Activated CD8-positive, alpha-beta memory T cell treated with anti-CD3 and anti-CD28 coated beads for 1 hour (primary cell): ENCODE results near the gene GFY.

Experiments used
- DNase-seq, 2 donors: peaks; one replicate each; pipeline ENCODE4 v3.0.0-alpha.2; 2020; ENCODE audit warnings: low read depth in 1 of 2; ENCODE audit errors: extremely low read depth in 1 of 2

Gene GFY, protein sequence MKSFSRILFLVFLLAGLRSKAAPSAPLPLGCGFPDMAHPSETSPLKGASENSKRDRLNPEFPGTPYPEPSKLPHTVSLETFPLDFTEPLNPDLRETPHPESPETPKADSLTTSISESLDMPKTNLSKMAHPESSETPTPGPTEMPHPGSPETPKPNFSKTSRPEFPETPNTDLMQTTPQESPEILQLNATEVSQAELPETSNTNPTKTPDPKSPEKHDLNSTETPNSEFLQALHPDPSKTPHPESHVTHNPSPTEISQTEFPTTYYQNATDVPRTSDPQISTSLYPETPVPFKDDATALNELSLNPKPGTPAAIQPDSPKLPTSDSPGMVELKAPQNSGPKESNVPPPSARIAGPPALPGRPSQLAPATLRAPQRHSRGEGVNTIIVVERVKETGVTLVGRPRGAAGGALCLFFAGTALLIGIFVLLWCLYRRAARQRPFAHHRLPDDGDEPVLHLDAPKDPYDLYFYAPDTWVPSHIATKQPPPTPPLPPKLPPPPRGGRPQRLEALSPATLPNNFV

DNA sequence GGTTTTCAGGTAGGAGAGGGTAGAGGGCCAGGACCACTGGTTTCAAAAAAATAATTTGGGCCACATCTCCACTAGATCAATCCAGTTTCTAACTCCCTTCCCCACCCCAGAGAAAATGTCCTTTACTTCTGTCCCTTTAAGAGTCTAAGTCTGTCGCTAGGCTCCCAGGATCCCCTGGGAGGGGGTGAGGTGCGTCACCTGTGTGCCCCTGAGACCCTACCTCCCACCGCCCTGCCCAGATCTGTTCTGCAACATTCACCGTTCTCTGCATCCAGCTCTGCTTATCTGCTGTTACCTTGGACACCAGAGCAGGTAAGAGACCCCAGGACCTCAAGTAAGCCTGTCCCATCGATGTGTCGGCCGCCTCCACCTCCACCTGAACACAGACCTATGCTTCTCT lies at the start of gene GFY:
TSS of gene GFY (plus strand) at position 211 of the 400 bp plus-strand sequence. CDS start 1,043 bp downstream, outside the sequence.
- DNase-seq = no peak

DNA sequence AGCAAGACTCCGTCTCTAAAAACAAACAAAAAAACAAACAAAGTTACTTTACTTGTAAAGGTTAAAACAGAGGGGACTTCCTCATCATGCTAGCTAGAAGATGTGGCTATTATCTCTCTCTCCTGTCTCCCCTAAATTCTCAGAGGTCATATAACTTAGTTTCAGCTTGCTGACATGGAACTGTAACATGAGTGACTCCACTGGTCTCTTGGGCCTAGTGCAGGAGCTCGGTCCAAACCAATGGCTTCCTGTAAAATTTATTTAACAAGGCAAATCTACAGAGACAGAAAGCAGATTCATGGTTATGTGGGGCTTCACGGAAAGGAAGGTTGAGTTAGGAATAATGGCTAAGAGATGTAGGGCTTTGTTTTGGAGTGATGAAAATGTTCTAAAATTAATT lies 46.7 kb upstream of the GFY start:
- DNase-seq = no peak

DNA sequence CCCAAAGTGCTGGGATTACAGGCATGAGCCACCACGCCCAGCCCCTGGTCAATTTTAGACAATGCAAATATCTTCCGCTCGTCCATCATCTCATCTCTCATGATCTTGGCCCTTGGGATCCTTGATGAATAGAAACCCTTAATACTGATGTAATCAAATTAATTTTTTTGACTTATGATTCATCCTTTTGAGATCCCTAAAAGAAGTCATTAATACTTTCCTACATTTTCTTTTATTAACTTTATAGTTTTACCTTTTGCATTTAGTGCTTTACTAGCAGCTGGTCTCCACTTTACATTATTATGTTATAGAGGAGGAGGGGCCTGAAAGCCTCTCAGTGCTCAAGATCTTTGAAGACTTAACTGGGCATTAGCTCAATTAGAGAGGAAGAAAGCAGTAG lies 44.8 kb upstream of the GFY start:
- DNase-seq = no peak

DNA sequence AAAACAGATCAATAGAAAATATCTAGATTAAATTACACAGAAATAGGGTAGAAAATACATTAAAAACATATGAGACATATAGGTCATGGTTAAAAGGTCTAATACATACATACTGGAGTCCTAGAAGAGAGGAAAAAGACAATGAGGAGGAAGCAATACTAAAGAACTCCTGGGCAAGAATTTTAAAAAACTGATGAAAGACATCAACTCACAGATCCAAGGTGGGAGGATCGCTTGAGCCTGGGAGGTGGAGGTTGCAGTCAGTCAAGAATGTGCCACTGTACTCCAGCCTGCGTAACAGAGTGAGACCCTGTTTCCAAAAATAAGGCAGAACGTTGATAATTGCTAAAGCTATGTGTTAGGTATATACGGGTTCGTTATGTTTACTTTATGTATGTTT lies 42.5 kb upstream of the GFY start:
- no peak for DNase-seq

DNA sequence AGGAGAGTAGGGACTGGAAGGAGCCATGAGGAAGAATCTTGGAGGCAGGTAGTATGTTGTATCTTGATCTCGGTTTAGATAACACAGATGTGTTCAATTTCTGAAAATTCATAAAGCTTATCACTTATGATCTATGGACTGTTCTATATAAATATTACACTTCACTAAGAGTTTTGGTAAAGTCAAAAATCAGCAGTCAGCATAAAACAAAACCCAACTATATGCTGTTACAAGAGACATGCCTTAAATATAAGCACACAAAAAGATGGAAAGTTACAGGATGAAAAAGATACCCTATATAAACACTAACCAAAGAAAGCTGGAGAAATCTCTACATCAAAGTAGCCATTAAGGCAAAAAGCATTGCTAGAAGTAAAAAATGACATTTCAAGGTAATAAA lies 41.6 kb upstream of the GFY start:
- DNase-seq = no peak

DNA sequence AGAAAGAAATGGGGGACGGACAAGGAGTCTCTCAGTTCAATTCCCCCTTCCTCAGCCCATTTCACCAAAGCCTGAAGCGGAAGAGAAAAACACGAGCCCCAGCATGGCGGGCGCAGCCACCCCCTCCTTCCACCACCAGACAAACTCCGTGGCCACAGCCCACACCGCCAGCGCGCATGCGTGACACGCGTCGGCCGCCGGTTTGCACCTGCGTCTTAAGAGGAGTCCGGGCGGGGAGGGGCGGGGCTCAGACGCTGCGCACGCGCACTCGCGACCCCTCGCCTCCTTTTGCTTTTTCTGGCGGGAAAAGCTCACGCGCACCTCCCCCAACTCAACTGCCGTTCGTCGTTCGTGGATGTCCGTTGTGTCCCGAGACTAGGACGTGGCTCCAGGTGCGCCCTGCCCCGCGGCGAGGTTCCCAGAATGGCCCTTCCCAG lies 37.2 kb upstream of the GFY start, which contains the start of gene KASH5:
TSS of gene KASH5 (plus strand) at position 314 of the 437 bp plus-strand sequence. CDS start 2,635 bp downstream, outside the sequence.
- DNase-seq = peak; percentile 58 to 85

DNA sequence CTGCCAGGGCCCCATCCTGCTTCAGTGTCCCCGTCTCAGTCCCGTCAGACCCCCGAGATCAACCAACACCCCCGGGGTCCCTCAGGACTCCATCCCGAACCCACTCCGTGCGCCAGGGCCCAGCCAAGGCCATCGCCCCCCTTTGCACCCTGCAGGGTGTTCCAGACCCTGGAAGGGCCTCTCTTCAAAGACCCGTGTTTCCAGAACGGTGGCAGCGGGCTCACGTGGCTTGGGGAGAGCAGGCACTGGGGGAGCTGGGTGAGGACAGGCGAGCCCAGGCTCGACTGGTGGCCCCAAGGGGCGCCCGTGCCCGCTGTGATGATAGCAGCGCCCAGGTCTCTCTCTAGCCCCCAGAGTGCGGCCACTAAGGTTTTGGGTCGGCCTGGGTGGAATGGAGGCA lies 35.8 kb upstream of the GFY start:
- no peak for DNase-seq

DNA sequence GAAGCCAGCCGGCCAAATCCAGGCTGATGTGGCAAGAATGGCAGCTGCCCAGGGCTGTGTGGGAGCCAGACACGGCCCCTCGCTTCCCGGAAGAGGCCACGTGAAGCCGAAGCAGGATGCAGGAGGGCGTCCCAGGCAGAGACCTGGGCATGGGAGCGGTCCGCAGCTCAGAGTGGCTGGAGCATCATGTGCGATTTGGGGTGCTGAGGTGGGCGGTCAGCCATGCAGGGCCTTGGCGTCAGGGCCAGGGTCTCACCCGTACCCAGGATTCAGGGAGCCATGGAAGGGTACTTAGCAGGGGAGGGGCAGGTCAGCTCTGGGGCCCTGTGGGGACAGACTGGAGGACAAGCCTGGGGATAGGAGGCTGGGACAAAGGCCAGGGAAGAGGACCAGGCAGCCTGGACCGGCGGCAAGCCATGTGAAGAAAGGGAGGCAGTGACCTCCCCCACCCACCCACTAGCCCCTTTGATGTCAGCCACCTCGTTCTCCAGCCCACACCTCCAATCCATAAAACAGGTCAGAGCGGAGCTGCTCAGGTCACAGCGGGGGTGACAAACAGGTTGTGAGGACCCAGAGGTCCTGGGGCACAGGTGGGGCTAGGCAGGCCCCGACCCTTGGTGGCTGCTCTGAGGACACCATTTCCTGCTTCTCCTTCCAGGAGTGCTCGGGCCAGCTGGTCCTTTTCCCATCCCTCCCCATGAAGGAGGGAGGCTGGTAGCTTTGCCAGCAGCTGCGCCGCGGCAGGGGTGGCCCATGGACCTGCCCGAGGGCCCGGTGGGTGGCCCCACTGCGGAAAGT lies 34.9 kb upstream of the GFY start:
- no peak for DNase-seq

DNA sequence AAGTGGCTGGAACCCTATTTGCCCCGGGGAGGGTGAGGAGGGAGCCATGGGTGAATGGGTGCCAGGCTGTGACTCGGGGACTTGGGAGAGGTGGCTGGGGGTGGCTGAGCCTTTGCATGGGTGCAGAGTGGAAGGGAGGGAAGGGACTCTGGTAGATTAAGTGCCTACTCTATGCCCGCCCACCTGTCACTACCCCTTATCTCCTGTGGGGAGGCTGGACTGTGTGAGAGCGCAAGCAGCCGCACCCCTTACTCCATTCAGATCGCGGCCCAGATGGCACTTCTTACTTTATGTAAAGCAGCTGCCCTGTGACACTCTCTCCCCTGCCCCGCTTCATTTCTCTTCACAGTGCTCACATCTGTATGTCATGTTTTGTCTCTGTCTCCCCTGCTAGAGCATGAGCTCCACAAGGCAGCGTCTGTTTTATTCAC lies 34.2 kb upstream of the GFY start:
- no peak for DNase-seq

DNA sequence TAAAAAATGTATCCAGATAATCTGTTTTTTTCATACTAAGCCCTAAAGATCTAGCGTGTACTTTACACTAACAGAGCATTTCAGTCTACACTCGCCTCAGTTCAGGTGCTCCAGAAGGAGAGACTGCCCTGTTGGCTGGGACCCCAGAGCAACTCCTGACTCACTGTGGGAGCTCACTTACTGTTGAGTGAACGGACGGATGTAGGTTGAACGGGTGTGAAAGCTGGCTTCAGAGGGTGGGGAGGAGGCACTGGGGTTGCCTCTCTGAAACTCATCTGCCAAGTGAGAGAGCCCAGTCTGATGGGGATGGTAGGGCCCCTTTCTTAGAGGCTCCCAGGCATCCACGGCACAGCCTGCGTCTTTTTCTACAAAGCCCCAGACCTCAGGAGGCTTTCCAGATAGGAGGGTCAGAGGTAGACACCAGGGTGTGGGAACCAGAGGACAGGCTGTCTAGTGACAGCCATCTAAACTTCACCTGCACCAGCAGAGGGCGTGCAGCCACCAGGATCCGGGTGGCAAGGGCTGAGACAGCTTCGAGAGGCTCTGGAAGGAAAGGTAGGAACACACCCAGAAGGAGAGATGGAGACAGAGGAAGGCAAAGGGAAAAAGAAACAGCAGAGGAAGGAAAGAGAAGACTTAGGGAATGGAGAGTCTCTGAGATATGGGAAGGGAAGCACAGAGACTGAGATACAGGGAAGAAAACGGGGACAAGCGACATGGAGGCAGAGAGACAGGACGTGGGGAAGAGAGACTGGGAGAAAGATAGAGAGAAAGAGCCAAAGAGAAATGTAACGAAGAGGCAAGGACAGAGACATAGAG lies 33.4 kb upstream of the GFY start:
- DNase-seq = peak; percentile 55 to 61

DNA sequence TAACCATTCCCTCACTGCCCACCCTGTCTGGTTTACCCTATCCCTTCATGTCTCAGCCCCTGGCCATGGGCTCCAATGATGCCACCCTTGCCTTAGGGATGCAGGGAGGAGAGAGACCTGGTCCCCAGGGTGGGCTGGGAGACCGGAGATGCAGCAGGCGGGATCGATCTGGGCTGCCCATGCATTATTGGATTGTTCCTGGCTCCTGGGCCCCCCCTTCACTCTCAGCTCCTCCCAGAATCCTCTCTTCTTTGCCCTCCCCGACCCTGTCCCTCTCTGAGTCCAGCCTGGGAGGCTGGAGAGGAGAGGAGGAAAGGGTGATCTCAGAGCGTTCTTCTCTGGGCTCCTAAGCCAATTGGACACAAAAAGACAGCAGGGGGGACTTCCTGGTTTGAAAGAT lies 31.3 kb upstream of the GFY start:
- no peak for DNase-seq

DNA sequence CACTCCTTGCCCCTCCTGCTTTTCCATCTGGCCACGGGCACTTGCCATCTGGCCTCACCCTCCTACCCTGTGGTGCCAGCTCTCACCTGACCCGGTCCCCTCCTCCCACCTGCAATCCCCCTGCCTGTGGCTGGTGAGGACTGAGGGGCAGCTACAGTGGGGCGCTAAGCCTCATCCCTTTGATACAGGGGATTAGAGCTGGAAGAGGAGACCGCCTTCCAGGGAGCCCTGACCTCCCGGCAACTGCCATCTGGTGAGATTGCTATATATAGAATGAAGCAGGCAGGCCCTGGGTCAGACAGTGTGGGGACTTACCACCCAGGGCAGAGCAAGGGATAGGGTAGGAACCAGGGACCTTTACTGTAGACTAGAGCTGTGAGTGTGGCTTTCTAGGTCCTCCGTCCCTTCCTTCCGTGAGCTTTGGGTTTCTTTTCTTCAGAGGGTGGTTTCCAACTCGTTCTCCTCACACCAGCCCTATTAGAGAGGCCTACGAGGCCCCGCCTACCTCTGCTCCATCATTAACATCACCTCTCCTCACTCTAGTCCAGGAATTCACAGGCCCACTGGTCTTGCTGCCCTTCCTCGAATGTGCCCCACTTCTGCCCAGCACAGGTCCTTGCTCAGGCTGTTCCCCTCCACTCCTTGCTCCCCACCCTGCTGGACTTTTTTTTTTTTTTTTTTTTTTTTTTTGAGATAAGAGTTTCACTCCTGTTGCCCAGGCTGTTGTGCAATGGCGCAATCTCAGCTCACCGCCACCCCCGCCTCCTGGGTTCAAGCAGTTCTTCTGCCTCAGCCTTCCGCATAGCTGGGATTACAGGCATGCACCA lies 29.4 kb upstream of the GFY start:
- no peak for DNase-seq

DNA sequence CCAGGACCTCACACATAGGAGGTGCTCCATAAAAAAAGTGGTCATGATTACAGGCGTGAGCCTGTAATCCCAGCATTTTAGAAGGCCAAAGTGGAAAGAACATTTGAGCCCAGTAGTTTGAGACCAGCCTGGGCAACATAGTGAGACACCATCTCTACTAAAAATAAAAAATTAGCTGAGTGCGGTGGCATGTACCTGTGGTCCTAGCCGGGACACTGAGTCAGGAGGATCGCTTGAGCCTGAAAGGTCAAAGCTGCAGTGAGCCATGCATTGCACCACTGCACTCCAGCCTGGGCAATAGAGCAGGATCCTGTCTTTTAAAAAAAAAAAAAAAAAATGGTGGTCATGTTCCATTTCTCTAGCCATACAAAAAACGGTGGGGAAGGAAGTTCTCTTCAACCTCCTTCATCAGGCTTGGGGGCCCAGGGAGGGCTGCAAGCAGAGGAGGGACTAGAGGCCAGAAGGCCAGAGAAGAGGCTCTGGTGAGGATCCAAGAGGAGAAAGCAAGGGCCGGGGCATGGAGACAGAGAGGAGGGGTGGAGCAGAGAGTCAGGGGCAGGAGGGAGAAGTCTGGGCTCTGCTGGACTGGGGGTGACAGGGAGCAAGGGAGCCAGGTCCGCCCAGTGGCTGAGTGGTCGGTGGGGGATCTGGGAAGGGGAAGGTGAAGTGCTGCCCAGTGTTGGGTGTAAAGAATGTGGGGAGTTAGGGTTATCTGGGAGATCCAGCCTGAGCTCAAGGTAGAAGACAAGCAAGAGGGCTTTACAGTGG lies 28.3 kb upstream of the GFY start:
- no peak for DNase-seq

DNA sequence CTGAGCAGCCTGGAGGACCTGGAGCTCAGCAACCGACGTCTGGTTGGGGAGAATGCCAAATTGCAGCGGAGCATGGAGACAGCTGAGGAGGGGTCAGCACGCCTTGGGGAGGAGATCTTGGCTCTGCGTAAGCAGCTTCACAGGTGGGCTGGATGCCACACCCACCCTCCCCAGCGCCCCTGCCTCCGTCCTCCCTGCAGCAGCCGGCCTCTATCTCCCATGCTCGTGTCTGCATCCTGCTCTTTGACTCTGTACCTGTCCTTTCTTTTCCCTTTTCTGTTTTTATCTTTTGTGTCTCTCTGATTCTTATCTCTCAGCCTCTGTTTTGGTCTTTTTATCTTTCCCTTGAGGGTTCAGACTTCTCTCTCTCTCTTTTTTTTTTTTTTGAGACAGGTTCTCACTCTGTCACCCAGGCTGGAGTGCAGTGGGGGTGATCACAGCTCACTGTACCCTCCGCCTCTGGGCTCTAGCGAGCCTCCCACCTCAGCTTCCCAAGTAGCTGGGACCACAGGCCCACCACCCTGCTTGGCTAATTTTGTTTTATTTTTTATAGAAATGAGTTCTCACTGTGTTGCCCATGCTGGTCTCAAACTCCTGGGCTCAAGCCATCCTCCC lies 27.1 kb upstream of the GFY start:
- DNase-seq = no peak

DNA sequence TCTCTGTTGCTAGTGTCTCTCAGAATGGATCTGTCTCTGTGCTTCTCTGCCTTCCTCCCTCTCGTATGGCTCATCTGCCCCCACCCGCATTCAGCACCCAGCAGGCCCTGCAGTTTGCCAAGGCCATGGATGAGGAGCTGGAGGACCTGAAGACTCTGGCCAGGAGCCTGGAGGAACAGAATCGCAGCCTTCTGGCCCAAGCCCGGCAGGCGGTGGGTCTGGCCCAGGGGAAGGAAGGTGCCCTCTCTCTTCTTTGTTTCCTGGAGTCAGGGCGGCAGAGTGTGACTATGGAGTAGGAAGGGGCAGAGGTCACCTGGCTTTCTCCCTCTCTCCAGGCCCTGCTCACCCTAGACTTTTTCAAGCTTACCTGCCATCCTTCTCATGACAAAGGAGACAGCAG lies 26.3 kb upstream of the GFY start:
- no peak for DNase-seq

DNA sequence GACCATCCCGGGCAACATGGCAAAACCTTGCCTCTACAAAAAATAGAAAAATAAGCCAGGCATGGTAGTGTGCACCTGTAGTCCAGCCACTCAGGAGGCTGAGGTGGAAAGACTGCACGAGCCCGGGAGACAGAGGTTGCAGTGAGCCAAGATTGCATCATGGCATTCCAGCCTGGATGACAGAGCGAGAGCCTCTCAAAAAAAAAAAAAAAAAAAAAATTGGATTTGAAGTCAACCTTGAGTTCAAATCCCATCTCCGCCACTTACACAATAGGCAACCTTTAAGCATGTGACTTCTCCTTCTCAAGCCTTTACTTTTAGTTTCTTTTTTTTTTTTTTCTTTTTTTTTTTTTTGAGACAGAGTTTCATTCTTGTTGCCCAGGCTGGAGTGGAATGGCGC lies 25.2 kb upstream of the GFY start:
- no peak for DNase-seq

DNA sequence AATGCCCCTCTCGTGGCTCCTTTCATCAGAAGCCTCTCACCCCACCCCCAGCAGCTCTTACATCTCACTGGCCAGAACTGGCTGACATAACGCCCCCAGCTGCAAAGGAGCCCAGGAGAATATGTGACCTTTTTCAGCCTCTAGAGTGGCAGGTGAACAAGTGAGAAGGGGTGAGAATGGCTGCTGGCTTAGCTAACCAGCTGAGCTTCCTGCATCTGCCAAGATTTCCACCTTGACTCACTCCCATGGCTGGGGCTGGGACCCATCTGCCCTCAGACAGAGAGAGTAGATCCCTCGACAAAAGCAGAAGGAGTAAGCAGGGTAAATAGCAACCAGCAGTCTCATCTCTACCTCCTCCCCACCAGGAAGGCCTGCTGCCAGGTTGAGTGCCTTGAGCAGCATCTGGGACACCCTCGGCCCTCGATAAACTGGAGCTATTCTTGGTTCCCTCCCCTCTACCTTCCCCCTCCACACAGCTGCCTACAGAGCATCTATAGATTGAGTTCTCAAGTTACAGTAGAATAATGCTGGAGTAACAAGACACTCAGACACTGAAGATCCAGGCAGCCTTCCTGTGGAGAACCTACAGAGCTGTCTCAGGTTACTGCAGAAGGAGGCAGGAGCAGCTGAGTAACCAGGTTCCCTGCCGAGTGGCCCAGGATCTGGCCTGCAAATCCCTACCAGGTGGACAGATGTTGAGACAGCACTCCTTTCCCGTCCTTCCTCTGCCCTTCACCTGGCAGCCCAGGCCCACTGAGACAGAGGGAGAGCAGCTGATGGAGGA lies 21.6 kb upstream of the GFY start:
- DNase-seq = no peak

DNA sequence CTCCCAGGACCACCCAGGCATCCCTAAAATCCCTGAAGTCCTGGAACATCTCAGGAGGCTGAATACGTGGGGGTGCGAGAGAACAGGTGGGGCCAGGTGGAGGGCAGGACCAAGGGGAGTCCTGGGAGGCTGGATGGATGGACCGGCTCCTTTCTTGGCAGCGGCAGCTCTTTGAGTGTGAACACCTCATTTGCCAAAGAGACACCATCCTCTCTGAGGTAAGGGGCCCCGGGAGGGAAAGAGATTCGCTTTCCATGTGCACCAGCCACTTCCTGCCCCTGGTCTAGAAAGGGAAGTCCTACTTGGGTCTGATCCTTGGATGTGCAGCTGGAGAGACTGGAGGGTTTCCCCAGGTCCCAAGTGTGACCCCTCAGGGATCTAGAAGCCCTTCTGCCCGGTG lies 18.1 kb upstream of the GFY start:
- no peak for DNase-seq
